IMR-90 (cell line): Measurements from ENCODE around the gene COL6A5. TPM values are rescaled to one million over a fixed set of nuclear protein-coding genes. Genes with fewer than 3 reads are reported as not detected.

Source experiments
- ATAC-seq: fragments of 200-7000 bp; cut with Tn5 transposase; 2 replicates; pipeline ENCODE4 v1.9.1; 2020; ENCODE audit warnings: low read depth, mild to moderate bottlenecking, moderate library complexity
- BruUV-seq: library from RNA; stranded (reverse); fragments of 400-500 nt; replicated peaks from 2 replicates; lab custom pipeline; 2021; lab: Mats Ljungman, UMichigan
- CTCF ChIA-PET: fragments of 300-600 bp; formaldehyde crosslinking; extraction: SDS; loops from one replicate; lab custom pipeline; 2021; ENCODE audit warnings: antibody characterized with exemption; lab: Yijun Ruan, JAX
- POLR2A ChIA-PET: fragments of 300-600 bp; sonication (Branson Sonifier 250); formaldehyde crosslinking; loops from one replicate; lab custom pipeline; 2022; ENCODE audit warnings: antibody characterized with exemption; ENCODE audit not compliant: unreplicated experiment; lab: Charles Lee
- DNase-seq: peaks from one replicate; pipeline ENCODE4 v3.0.0; 2013
- H2AFZ ChIP-seq: replicated peaks from 2 replicates; pipeline ENCODE3; 2013; ENCODE audit warnings: low read length, mild to moderate bottlenecking; ENCODE audit not compliant: poor library complexity
- H2AK5ac ChIP-seq: 2 replicates; pipeline ENCODE4 v1.6.1; 2013; ENCODE audit warnings: low read depth, low read length, inconsistent platforms
- H2AK9ac ChIP-seq: replicated peaks from 2 replicates; pipeline ENCODE3; 2013; ENCODE audit warnings: mild to moderate bottlenecking, low read depth, low read length, moderate library complexity; ENCODE audit not compliant: poor library complexity
- H2BK120ac ChIP-seq: 2 replicates; pipeline ENCODE4 v1.6.1; 2013; ENCODE audit warnings: low read depth, low read length, inconsistent platforms
- H2BK15ac ChIP-seq: 3 replicates; pipeline ENCODE4 v1.6.1; 2013; ENCODE audit warnings: low read depth, low read length, inconsistent platforms
- H2BK20ac ChIP-seq: 2 replicates; pipeline ENCODE4 v1.6.1; 2013; ENCODE audit warnings: low read depth, mild to moderate bottlenecking, inconsistent platforms, low read length, moderate library complexity
- H2BK5ac ChIP-seq: 2 replicates; pipeline ENCODE4 v1.6.1; 2013; ENCODE audit warnings: mild to moderate bottlenecking, low read depth, low read length, inconsistent platforms; ENCODE audit not compliant: poor library complexity, severe bottlenecking
- H3K14ac ChIP-seq: replicated peaks from 2 replicates; pipeline ENCODE4 v1.6.1; 2013; ENCODE audit warnings: low read depth, low read length, inconsistent platforms
- H3K18ac ChIP-seq: 2 replicates; pipeline ENCODE4 v1.6.1; 2013; ENCODE audit warnings: low read depth, low read length, control low read depth
- H3K23ac ChIP-seq: 2 replicates; pipeline ENCODE4 v1.6.1; 2013; ENCODE audit warnings: low read depth, low read length, inconsistent platforms
- H3K27ac ChIP-seq: 2 replicates; pipeline ENCODE4 v1.5.1; 2013; ENCODE audit warnings: mild to moderate bottlenecking, control low read depth, low read length; ENCODE audit not compliant: insufficient read depth
- H3K27me3 ChIP-seq: 2 replicates; pipeline ENCODE4 v1.6.1; 2013; ENCODE audit warnings: low read length; ENCODE audit not compliant: control insufficient read depth, insufficient read depth
- H3K36me3 ChIP-seq: 2 replicates; pipeline ENCODE4 v1.6.1; 2013; ENCODE audit warnings: low read length, mixed read lengths; ENCODE audit not compliant: control insufficient read depth, insufficient read depth
- H3K4ac ChIP-seq: 2 replicates; pipeline ENCODE4 v1.6.1; 2013; ENCODE audit warnings: low read depth, low read length, inconsistent platforms
- H3K4me1 ChIP-seq: 2 replicates; pipeline ENCODE4 v1.6.1; 2013; ENCODE audit warnings: low read length, mixed read lengths; ENCODE audit not compliant: control insufficient read depth, insufficient read depth
- H3K4me2 ChIP-seq: 2 replicates; pipeline ENCODE4 v1.6.1; 2013; ENCODE audit warnings: low read depth, mild to moderate bottlenecking, control low read depth, low read length, moderate library complexity
- H3K4me3 ChIP-seq: 2 replicates; pipeline ENCODE4 v1.5.1; 2013; ENCODE audit warnings: low read depth, mild to moderate bottlenecking, control low read depth, low read length, moderate library complexity; ENCODE audit not compliant: insufficient read depth
- H3K56ac ChIP-seq: 2 replicates; pipeline ENCODE4 v1.6.1; 2013; ENCODE audit warnings: low read length, inconsistent platforms; ENCODE audit not compliant: insufficient read depth; ENCODE audit errors: extremely low read depth
- H3K79me1 ChIP-seq, 2 experiments: 2 replicates each; pipeline ENCODE4 v1.6.1; 2013; ENCODE audit warnings: low read length in 2 of 2, inconsistent platforms in 1 of 2, low read depth in 1 of 2
- H3K9ac ChIP-seq: 2 replicates; pipeline ENCODE4 v1.6.1; 2013; ENCODE audit warnings: low read depth, low read length, control low read depth
- H3K9me1 ChIP-seq: 2 replicates; pipeline ENCODE4 v1.6.1; 2013; ENCODE audit warnings: low read length, inconsistent platforms; ENCODE audit not compliant: insufficient read depth
- H3K9me3 ChIP-seq: 2 replicates; pipeline ENCODE4 v1.6.1; 2013; ENCODE audit warnings: low read length; ENCODE audit not compliant: control insufficient read depth, insufficient read depth
- H4K20me1 ChIP-seq: 2 replicates; pipeline ENCODE4 v1.6.1; 2013; ENCODE audit warnings: low read length, inconsistent platforms; ENCODE audit not compliant: insufficient read depth
- H4K5ac ChIP-seq: 2 replicates; pipeline ENCODE4 v1.6.1; 2013; ENCODE audit warnings: mild to moderate bottlenecking, low read depth, low read length, control low read depth
- H4K8ac ChIP-seq, 2 experiments: 2 replicates each; pipeline ENCODE4 v1.6.1; 2013; ENCODE audit warnings: low read depth in 2 of 2, low read length in 2 of 2, control low read depth in 1 of 2, inconsistent platforms in 1 of 2
- H4K91ac ChIP-seq: 2 replicates; pipeline ENCODE4 v1.6.1; 2013; ENCODE audit warnings: low read depth, low read length, inconsistent platforms; ENCODE audit not compliant: insufficient read depth
- BHLHE40 ChIP-seq: fragments of 150-350 bp; IDR thresholded peaks from 2 replicates; pipeline ENCODE4 v1.6.1; 2016; ENCODE audit warnings: mild to moderate bottlenecking, low read depth, low read length
- CEBPB ChIP-seq: IDR thresholded peaks from 2 replicates; pipeline ENCODE4 v1.6.1; 2012; ENCODE audit warnings: low read depth, low read length, improper control_type of control experiment
- CHD1 ChIP-seq: IDR thresholded peaks from 2 replicates; pipeline ENCODE4 v1.6.1; 2012; ENCODE audit warnings: low read depth, low read length, improper control_type of control experiment
- CTCF ChIP-seq: conservative IDR thresholded peaks from 2 replicates; pipeline ENCODE4 v1.5.1; 2012; ENCODE audit warnings: mild to moderate bottlenecking, low read depth, low read length, improper control_type of control experiment
- FOS ChIP-seq: fragments of 150-350 bp; IDR thresholded peaks from 2 replicates; pipeline ENCODE4 v1.6.1; 2016; ENCODE audit warnings: low read depth, low read length
- MAFK ChIP-seq: IDR thresholded peaks from 2 replicates; pipeline ENCODE4 v1.6.1; 2012; ENCODE audit warnings: low read depth, low read length, improper control_type of control experiment
- MAZ ChIP-seq: IDR thresholded peaks from 2 replicates; pipeline ENCODE4 v1.6.1; 2012; ENCODE audit warnings: low read depth, mild to moderate bottlenecking, low read length, improper control_type of control experiment, moderate library complexity, borderline replicate concordance
- MXI1 ChIP-seq: IDR thresholded peaks from 2 replicates; pipeline ENCODE4 v1.6.1; 2012; ENCODE audit warnings: low read depth, mild to moderate bottlenecking, low read length, moderate library complexity, borderline replicate concordance
- NFE2L2 ChIP-seq: fragments of 150-350 bp; IDR thresholded peaks from 2 replicates; pipeline ENCODE4 v1.6.1; 2016; ENCODE audit warnings: low read depth, mild to moderate bottlenecking, low read length
- POLR2A ChIP-seq: IDR thresholded peaks from 2 replicates; pipeline ENCODE4 v1.6.1; 2012; ENCODE audit warnings: mild to moderate bottlenecking, low read depth, low read length
- RAD21 ChIP-seq: IDR thresholded peaks from 2 replicates; pipeline ENCODE4 v1.6.1; 2012; ENCODE audit warnings: low read length, improper control_type of control experiment
- RCOR1 ChIP-seq: IDR thresholded peaks from 2 replicates; pipeline ENCODE4 v1.6.1; 2012; ENCODE audit warnings: mild to moderate bottlenecking, low read length, improper control_type of control experiment; ENCODE audit not compliant: insufficient replicate concordance
- RFX5 ChIP-seq: IDR thresholded peaks from 2 replicates; pipeline ENCODE4 v1.8.0; 2012; ENCODE audit warnings: low read depth, mild to moderate bottlenecking, low read length, moderate library complexity
- SMC3 ChIP-seq: fragments of 150-350 bp; IDR thresholded peaks from 2 replicates; pipeline ENCODE4 v1.6.1; 2016; ENCODE audit warnings: low read depth, mild to moderate bottlenecking, antibody characterized with exemption, low read length, moderate library complexity
- USF2 ChIP-seq: fragments of 150-350 bp; IDR thresholded peaks from 2 replicates; pipeline ENCODE4 v1.6.1; 2017; ENCODE audit warnings: mild to moderate bottlenecking, antibody characterized with exemption, low read length, low read depth
- WGBS, 2 experiments: methylation state at CpG; one replicate each; pipeline versions ENCODE4 v1.1.5 to v1.1.7; 2013; ENCODE audit warnings: missing lambda C conversion rate in 2 of 2; ENCODE audit not compliant: insufficient read length in 1 of 2; ENCODE audit errors: extremely low coverage in 2 of 2; 5-methylcytosine and 5-hydroxymethylcytosine counted together
- dilution Hi-C: fragments of 300-500 bp; cut with HindIII; formaldehyde crosslinking; loops from one replicate; pipeline ENCODE4 v1.14.3; 2018; ENCODE audit warnings: low sequenced_read_pairs; ENCODE audit not compliant: unreplicated experiment
- in situ Hi-C: fragments of 300-500 bp; cut with MboI; formaldehyde crosslinking; loops from 3 replicates; pipeline ENCODE4 v1.14.3; 2019; ENCODE audit warnings: low sequenced_read_pairs, inconsistent platforms, mixed read lengths
- intact Hi-C: fragments of 100-400 bp; cut with micrococcal nuclease; formaldehyde crosslinking; loops from 2 replicates; pipeline ENCODE4 v1.10.0; 2022
- polyA plus RNA-seq, 3 experiments: library from polyadenylated mRNA; depleted of rRNA; stranded (reverse); fragments of >200 nt; gene quantifications; 2 replicates each; pipeline ENCODE4 v1.2.3, GENCODE V29; 2012; ENCODE audit warnings: low replicate concordance in 1 of 3
- total RNA-seq: library from RNA; depleted of rRNA; stranded (reverse); fragments of >200 nt; gene quantifications from 2 replicates; pipeline ENCODE4 v1.2.3, GENCODE V29; 2012
- TF ChIP-seq, protein P1 (sequence below): fragments of 150-350 bp; IDR thresholded peaks from 2 replicates; pipeline ENCODE4 v1.6.1; 2016; ENCODE audit warnings: low read depth, mild to moderate bottlenecking, low read length, moderate library complexity, borderline replicate concordance

The COL6A5 gene
- total and polyA plus RNA-seq, 2 of the 4 experiments (the other 2 are of a cell fraction) = not detected

DNA sequence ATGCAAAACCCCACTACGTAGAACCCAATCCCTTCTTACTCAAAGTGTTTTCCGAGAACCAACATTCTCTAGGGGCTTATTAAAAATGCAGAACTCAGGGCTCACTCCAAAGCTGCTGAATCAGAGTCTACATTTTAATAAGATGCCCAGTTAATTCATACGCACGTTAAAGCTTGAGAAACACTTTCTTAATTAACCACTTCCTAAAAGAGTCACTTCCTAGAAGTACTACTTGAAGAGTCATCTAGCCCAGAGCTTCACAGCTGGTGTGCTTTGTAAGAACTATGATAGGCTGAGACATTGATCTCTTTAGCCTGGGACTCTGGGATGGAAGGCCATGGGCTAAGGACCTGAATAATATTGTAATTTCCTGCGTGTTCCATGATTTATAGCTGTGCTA is 9.0 kb downstream of the COL6A5 start:
- Histone ChIP-seq H3K9me1 (no peaks in the 10 kb centered on the region), H2BK20ac (no peak overlapping the region)

More for the DNA sequence above, 9.0 kb downstream of the COL6A5 start:
- Histone ChIP-seq H3K4me1 (no peaks in the 10 kb centered on the region), H3K23ac (no peak overlapping the region), H3K9me3 (no peaks in the 10 kb centered on the region), H2AFZ (no peak overlapping the region), H2BK120ac (no peak overlapping the region), H2BK5ac (no peak overlapping the region), H4K8ac (no peak overlapping the region), H3K36me3 (no peaks in the 10 kb centered on the region), H2BK15ac (no peak overlapping the region), H3K4me3 (no peak overlapping the region), H3K79me1 (no peaks in the 10 kb centered on the region), H3K27me3 (no peaks in the 10 kb centered on the region), H4K20me1 (no peaks in the 10 kb centered on the region), H3K4me2 (no peak overlapping the region), H3K18ac (no peak overlapping the region), H2AK5ac (no peak overlapping the region), H3K4ac (no peak overlapping the region), H3K9ac (no peak overlapping the region), H3K27ac (no peak overlapping the region), H4K91ac (no peak overlapping the region), H3K56ac (no peak overlapping the region), H4K5ac (no peak overlapping the region), H2AK9ac (no peak overlapping the region), H3K14ac (no peak overlapping the region)
- no peak for ATAC-seq
- TF ChIP-seq SMC3 (no peak), RAD21 (no peak), CTCF (no peak), CHD1 (no peak), MXI1 (no peak), MAZ (no peak), USF2 (no peak), POLR2A (no peak), FOS (no peak), BHLHE40 (no peak), MAFK (no peak), NFE2L2 (no peak), RFX5 (no peak), CEBPB (no peak), RCOR1 (no peak)
- TF ChIP-seq, protein P1, sequence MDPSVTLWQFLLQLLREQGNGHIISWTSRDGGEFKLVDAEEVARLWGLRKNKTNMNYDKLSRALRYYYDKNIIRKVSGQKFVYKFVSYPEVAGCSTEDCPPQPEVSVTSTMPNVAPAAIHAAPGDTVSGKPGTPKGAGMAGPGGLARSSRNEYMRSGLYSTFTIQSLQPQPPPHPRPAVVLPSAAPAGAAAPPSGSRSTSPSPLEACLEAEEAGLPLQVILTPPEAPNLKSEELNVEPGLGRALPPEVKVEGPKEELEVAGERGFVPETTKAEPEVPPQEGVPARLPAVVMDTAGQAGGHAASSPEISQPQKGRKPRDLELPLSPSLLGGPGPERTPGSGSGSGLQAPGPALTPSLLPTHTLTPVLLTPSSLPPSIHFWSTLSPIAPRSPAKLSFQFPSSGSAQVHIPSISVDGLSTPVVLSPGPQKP = no peak
- dilution Hi-C loops = no loop called here
- ChIA-PET CTCF (no interaction called here), POLR2A (no interaction called here)
- in situ Hi-C loops = no loop called here
- no TSS peak for BruUV-seq
- no peak for DNase-seq
- no CpG with 5 or more reads among the region's 5 CpGs for WGBS, 2 experiments
- intact Hi-C loops = no loop called here
